WERI-Rb-1 (cell line): ENCODE results near the gene PCDHB14.

Source experiments
- DNase-seq: peaks from one replicate; pipeline ENCODE4 v3.0.0-alpha.2; 2020
- H3K27ac ChIP-seq: fragments of 250-450 bp; sonication (Bioruptor Pico); 2 replicates; pipeline ENCODE4 v1.5.1; 2020; ENCODE audit warnings: mild to moderate bottlenecking, moderate library complexity
- H3K27me3 ChIP-seq: fragments of 250-450 bp; sonication (Bioruptor Pico); 2 replicates; pipeline ENCODE4 v1.5.1; 2021; ENCODE audit warnings: mild to moderate bottlenecking, low read depth, moderate library complexity; ENCODE audit not compliant: insufficient read depth, severe bottlenecking
- H3K36me3 ChIP-seq: fragments of 250-450 bp; sonication (Bioruptor Pico); 2 replicates; pipeline ENCODE4 v1.5.1; 2020; ENCODE audit warnings: mild to moderate bottlenecking, moderate library complexity
- H3K4me3 ChIP-seq: 2 replicates; pipeline ENCODE4 v1.5.1; 2011; ENCODE audit warnings: low read depth, mild to moderate bottlenecking, control low read depth, low read length
- H3K9me3 ChIP-seq: fragments of 250-450 bp; sonication (Bioruptor Pico); 2 replicates; pipeline ENCODE4 v1.5.1; 2021; ENCODE audit warnings: mild to moderate bottlenecking, moderate library complexity; ENCODE audit not compliant: severe bottlenecking
- TF ChIP-seq, protein P1 (sequence below): IDR thresholded peaks from 2 replicates; pipeline ENCODE4 v1.5.1; 2011; ENCODE audit warnings: low read depth, mild to moderate bottlenecking, control low read depth, inconsistent platforms, low read length

The PCDHB14 gene

DNA sequence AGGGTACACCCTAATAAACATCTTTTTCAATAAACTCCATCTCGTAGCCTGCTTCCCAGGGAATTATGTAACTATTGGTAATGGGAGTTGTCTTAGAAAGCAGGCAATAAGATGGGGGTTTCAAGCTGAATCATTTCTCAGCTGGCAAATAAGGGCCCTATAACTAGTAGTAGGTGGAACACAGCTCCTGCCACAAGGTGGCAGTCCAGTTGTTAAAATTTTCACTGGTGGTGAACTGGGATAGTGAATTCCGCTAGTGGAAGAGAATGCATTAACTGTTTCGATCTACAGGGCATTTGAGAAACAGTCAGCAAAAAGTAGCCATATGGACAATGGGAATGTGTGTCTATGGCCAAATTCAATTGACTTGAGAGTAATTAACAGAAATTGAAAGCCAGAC is 49.8 kb downstream of the PCDHB14 start:
- no peaks in the 10 kb centered on the region for H3K36me3 ChIP-seq
- H3K27me3 ChIP-seq, result no peaks in the 10 kb centered on the region
- H3K27ac ChIP-seq, result no peak overlapping the region
- H3K4me3 ChIP-seq, result no peak overlapping the region
- H3K9me3 ChIP-seq, result peaks cover 17% of the 10 kb centered on the region
- DNase-seq, result peak; percentile 41
- TF ChIP-seq, protein P1, sequence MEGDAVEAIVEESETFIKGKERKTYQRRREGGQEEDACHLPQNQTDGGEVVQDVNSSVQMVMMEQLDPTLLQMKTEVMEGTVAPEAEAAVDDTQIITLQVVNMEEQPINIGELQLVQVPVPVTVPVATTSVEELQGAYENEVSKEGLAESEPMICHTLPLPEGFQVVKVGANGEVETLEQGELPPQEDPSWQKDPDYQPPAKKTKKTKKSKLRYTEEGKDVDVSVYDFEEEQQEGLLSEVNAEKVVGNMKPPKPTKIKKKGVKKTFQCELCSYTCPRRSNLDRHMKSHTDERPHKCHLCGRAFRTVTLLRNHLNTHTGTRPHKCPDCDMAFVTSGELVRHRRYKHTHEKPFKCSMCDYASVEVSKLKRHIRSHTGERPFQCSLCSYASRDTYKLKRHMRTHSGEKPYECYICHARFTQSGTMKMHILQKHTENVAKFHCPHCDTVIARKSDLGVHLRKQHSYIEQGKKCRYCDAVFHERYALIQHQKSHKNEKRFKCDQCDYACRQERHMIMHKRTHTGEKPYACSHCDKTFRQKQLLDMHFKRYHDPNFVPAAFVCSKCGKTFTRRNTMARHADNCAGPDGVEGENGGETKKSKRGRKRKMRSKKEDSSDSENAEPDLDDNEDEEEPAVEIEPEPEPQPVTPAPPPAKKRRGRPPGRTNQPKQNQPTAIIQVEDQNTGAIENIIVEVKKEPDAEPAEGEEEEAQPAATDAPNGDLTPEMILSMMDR, result peak; percentile 60
